Measurements from ENCODE around the gene PTTG1IP2. TPM values are rescaled to one million over a fixed set of nuclear protein-coding genes. Genes with fewer than 3 reads are reported as not detected.
A peak's percentile ranks its signal among the peaks of the same experiment; 100 is the strongest.

PTTG1IP2 gene
- total and polyA plus RNA-seq, 10 of the 15 experiments (the other 5 are each of a cell fraction or from before 2014, with no cell fraction given) = not detected

DNA sequence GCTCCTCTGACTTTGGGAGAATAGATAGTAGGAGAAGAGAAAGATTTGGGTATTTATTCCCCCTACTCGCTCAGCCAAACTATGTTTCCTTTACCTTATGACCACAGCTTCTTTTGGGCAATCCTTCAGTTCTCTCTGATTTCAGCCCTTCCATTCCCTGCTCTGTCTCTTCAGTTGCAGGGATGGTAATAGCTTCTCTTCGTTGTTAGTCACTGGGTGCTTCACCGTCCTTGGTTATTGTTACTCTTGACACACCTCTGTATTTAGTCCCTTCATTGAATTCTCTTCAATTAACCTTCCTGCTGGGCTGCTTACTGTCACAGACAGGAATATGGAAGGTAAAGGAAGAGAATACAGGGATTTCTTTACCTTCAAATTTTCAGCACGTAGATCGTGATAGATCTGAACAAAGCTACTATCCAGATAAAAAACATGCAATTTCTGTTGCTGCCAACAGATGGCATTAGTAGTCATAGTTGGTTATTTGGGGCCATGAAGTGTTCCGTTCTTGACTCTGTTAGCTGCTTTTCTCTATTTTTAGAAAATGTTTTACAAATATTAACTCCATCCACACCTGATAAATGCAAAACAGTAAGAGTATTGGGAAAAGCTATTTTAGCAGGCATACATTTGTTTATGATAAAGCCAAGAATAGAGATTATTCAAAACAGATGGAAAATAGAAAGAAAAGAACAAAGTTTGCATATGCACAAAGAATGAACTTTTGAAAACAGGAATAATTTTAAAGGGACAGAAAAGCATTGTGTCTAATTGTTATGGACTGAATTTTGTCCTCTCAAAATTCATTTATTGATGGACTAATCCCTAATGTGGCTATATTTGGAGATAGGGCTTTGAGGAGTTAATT is 14.0 kb upstream of the PTTG1IP2 start:
- no peaks in the 10 kb centered on the region for H4K20me1 ChIP-seq (ENCODE audit: control insufficient read depth, insufficient read depth)
- H3K27ac ChIP-seq (ENCODE audit: control insufficient read depth, insufficient read depth) = no peak overlapping the region
- WGBS (ENCODE audit: insufficient coverage, insufficient replicate concordance, low lambda C conversion rate, missing lambda C conversion rate) = 37% methylated on average over 6 of the region's 6 CpGs
- POLR2A ChIA-PET = interaction anchor here (0.6 kb wide), 1 partner anchor 257 kb away, joined by 4 read pairs; no protein-coding TSS in a partner anchor
- intact Hi-C loops (cut with micrococcal nuclease; ENCODE audit: unreplicated experiment) (loop anchor here (1.0 to 5.0 kb wide), 3 partner anchors 174 to 579 kb away; no protein-coding TSS in a partner anchor), in situ Hi-C loops (cut with MboI) (loop anchor here (5.0 kb wide), 2 partner anchors 172 to 582 kb away; no protein-coding TSS in a partner anchor)
- BruUV-seq (replicated peaks) = no TSS peak
- peak; percentile 7 for DNase-seq (ENCODE audit: low read depth, low spot score)
- peak overlapping the region; percentile 75; the same call in 1 of the 2 replicates for H3K4me2 ChIP-seq (ENCODE audit: control insufficient read depth, insufficient read depth)
- H3K36me3 ChIP-seq (ENCODE audit: control insufficient read depth in 2 of 2, insufficient read depth in 2 of 2, low read length in 1 of 2) = no peaks in the 10 kb centered on the region
- H2AFZ ChIP-seq (ENCODE audit: control insufficient read depth, low read depth, low read length) = peak overlapping the region; percentile 91
- SMC1A ChIA-PET (ENCODE audit: uncharacterized antibody, unreplicated experiment) = interaction anchor here (0.6 to 1.4 kb wide), 28 partner anchors 9 to 1992 kb away, joined by 3 to 29 read pairs (median 3); partner anchors contain the start of gene GATAD1
- peak; percentile 93 for ATAC-seq
- H3K4me1 ChIP-seq (ENCODE audit: control insufficient read depth, insufficient read depth, low read length) = no peaks in the 10 kb centered on the region
- CTCF ChIA-PET = interaction anchor here (0.7 to 4.0 kb wide), 61 partner anchors 8 to 1179 kb away, joined by 3 to 52 read pairs (median 4); partner anchors contain the start of genes CDK14 and PTTG1IP2
- H3K9me3 ChIP-seq (replicated peaks; ENCODE audit: control insufficient read depth, insufficient read depth, low read length) = no peaks in the 10 kb centered on the region
- FAIRE-seq = peak; percentile 49
- no peak overlapping the region for H3K4me3 ChIP-seq
- no peaks in the 10 kb centered on the region for H3K27me3 ChIP-seq (replicated peaks in 1 of 2; ENCODE audit: control insufficient read depth in 2 of 2, insufficient read depth in 2 of 2, low read length in 1 of 2)
- RAD21 ChIA-PET (ENCODE audit: unreplicated experiment) = interaction anchor here (0.6 to 1.5 kb wide), 29 partner anchors 10 to 581 kb away, joined by 3 to 21 read pairs (median 4); partner anchors contain the start of gene CDK14
- no peak overlapping the region for H3K9ac ChIP-seq (ENCODE audit: control insufficient read depth, insufficient read depth, low read length)
- no peaks in the 10 kb centered on the region for H3K79me2 ChIP-seq (ENCODE audit: control insufficient read depth, insufficient read depth, low read length)
- TF ChIP-seq SMC3 (IDR thresholded peaks at IDR 0.05; ENCODE audit: borderline replicate concordance, low read length) = peak; percentile 87
- TF ChIP-seq, protein P1, sequence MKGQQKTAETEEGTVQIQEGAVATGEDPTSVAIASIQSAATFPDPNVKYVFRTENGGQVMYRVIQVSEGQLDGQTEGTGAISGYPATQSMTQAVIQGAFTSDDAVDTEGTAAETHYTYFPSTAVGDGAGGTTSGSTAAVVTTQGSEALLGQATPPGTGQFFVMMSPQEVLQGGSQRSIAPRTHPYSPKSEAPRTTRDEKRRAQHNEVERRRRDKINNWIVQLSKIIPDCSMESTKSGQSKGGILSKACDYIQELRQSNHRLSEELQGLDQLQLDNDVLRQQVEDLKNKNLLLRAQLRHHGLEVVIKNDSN (IDR thresholded peaks at IDR 0.05; ENCODE audit: borderline replicate concordance, extremely low read length, insufficient read depth, low read depth, low read length) = no peak
- TF ChIP-seq RAD51 (IDR thresholded peaks at IDR 0.05) = no peak
- TF ChIP-seq, protein P2, sequence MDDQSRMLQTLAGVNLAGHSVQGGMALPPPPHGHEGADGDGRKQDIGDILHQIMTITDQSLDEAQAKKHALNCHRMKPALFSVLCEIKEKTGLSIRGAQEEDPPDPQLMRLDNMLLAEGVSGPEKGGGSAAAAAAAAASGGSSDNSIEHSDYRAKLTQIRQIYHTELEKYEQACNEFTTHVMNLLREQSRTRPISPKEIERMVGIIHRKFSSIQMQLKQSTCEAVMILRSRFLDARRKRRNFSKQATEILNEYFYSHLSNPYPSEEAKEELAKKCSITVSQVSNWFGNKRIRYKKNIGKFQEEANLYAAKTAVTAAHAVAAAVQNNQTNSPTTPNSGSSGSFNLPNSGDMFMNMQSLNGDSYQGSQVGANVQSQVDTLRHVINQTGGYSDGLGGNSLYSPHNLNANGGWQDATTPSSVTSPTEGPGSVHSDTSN (IDR thresholded peaks at IDR 0.05; ENCODE audit: insufficient replicate concordance, low read depth, low read length) = no peak
- TF ChIP-seq, protein P3, sequence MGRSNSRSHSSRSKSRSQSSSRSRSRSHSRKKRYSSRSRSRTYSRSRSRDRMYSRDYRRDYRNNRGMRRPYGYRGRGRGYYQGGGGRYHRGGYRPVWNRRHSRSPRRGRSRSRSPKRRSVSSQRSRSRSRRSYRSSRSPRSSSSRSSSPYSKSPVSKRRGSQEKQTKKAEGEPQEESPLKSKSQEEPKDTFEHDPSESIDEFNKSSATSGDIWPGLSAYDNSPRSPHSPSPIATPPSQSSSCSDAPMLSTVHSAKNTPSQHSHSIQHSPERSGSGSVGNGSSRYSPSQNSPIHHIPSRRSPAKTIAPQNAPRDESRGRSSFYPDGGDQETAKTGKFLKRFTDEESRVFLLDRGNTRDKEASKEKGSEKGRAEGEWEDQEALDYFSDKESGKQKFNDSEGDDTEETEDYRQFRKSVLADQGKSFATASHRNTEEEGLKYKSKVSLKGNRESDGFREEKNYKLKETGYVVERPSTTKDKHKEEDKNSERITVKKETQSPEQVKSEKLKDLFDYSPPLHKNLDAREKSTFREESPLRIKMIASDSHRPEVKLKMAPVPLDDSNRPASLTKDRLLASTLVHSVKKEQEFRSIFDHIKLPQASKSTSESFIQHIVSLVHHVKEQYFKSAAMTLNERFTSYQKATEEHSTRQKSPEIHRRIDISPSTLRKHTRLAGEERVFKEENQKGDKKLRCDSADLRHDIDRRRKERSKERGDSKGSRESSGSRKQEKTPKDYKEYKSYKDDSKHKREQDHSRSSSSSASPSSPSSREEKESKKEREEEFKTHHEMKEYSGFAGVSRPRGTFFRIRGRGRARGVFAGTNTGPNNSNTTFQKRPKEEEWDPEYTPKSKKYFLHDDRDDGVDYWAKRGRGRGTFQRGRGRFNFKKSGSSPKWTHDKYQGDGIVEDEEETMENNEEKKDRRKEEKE (IDR thresholded peaks at IDR 0.05) = no peak
- no peak for TF ChIP-seq CREB1 (IDR thresholded peaks at IDR 0.05; ENCODE audit: low read depth)
- no peak for TF ChIP-seq KAT2A (conservative IDR thresholded peaks at IDR 0.05; ENCODE audit: control insufficient read depth, low read depth, low read length)
- no peak for TF ChIP-seq SMAD1 (IDR thresholded peaks at IDR 0.05; ENCODE audit: low read depth, partially characterized antibody)
- no peak for TF ChIP-seq POLR2AphosphoS2 (IDR thresholded peaks at IDR 0.05; ENCODE audit: low read depth, low read length)
- no peak for TF ChIP-seq HDGF (IDR thresholded peaks at IDR 0.05)
- TF ChIP-seq, protein P4, sequence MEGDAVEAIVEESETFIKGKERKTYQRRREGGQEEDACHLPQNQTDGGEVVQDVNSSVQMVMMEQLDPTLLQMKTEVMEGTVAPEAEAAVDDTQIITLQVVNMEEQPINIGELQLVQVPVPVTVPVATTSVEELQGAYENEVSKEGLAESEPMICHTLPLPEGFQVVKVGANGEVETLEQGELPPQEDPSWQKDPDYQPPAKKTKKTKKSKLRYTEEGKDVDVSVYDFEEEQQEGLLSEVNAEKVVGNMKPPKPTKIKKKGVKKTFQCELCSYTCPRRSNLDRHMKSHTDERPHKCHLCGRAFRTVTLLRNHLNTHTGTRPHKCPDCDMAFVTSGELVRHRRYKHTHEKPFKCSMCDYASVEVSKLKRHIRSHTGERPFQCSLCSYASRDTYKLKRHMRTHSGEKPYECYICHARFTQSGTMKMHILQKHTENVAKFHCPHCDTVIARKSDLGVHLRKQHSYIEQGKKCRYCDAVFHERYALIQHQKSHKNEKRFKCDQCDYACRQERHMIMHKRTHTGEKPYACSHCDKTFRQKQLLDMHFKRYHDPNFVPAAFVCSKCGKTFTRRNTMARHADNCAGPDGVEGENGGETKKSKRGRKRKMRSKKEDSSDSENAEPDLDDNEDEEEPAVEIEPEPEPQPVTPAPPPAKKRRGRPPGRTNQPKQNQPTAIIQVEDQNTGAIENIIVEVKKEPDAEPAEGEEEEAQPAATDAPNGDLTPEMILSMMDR (IDR thresholded peaks at IDR 0.05 in 2 of 3, conservative IDR thresholded peaks at IDR 0.05 in 1 of 3; ENCODE audit: control insufficient read depth in 2 of 3, extremely low read depth in 1 of 3, insufficient read depth in 1 of 3, low read depth in 3 of 3, low read length in 3 of 3) = peak; percentile 61 to 76 (median 63); a peak in 5 of 6 replicates
- TF ChIP-seq MEF2A (IDR thresholded peaks at IDR 0.05; ENCODE audit: insufficient read depth, low read depth, low read length) = no peak
- no peak for TF ChIP-seq NR2F1 (conservative IDR thresholded peaks at IDR 0.05)
- TF ChIP-seq IRF4 (IDR thresholded peaks at IDR 0.05; ENCODE audit: low read depth, low read length) = no peak
- TF ChIP-seq RAD21 (IDR thresholded peaks at IDR 0.05; ENCODE audit: insufficient read depth, low read depth, low read length) = peak; percentile 79
